ENCODE results near the gene NUP210L. TPM values are rescaled to one million over a fixed set of nuclear protein-coding genes. Genes with fewer than 3 reads are reported as not detected.

Gene NUP210L
- polyA plus RNA-seq, 2 of the 4 experiments (the other 2 are of a cell fraction) = not detected

Small RNA genes within 50 kb of the gene (small RNA-seq; reads per million reads assigned to genes)
- gene MIR190B = 0.95 to 84.9 (median 61.8) reads per million in 6 experiments
- gene MIR5698 = 0 reads per million in 6 experiments
- 0 to 2.3 (median 0) reads per million in 6 experiments for gene MIR6737
- gene RNU6-179P = 0 reads per million in 6 experiments

Other genes with a start within 250 kb of the NUP210L start
- 4.9 and 11.5 TPM in 2 replicates for gene GATAD2B, start 232.1 kb downstream of the NUP210L start, polyA plus RNA-seq (2011; rRNA removed)
- gene GATAD2B, start 232.1 kb downstream of the NUP210L start, polyA plus RNA-seq (2017; fragmentation: RNase III; extraction: RNeasy Plus Mini Kit Qiagen cat#74134 plus additional on column Dnase treatment) = 7.2 to 8.9 TPM (median 8.2 TPM) in 3 replicates
- 18.7 and 24.1 TPM in 2 replicates for gene DENND4B, start 208.4 kb downstream of the NUP210L start, polyA plus RNA-seq (2011; rRNA removed)
- gene DENND4B, start 208.4 kb downstream of the NUP210L start, polyA plus RNA-seq (2017; fragmentation: RNase III; extraction: RNeasy Plus Mini Kit Qiagen cat#74134 plus additional on column Dnase treatment) = 37.0 to 44.0 TPM (median 43.3 TPM) in 3 replicates
- 19.7 and 23.9 TPM in 2 replicates for gene CRTC2, start 196.5 kb downstream of the NUP210L start, polyA plus RNA-seq (2011; rRNA removed)
- gene CRTC2, start 196.5 kb downstream of the NUP210L start, polyA plus RNA-seq (2017; fragmentation: RNase III; extraction: RNeasy Plus Mini Kit Qiagen cat#74134 plus additional on column Dnase treatment) = 19.1 to 22.3 TPM (median 21.6 TPM) in 3 replicates
- gene SLC39A1, start 191.5 kb downstream of the NUP210L start, polyA plus RNA-seq (2011; rRNA removed) = 80.6 and 90.8 TPM in 2 replicates
- 95.6 to 108 TPM (median 104 TPM) in 3 replicates for gene SLC39A1, start 191.5 kb downstream of the NUP210L start, polyA plus RNA-seq (2017; fragmentation: RNase III; extraction: RNeasy Plus Mini Kit Qiagen cat#74134 plus additional on column Dnase treatment)
- 14.3 and 18.0 TPM in 2 replicates for gene CREB3L4, start 187.2 kb downstream of the NUP210L start, polyA plus RNA-seq (2011; rRNA removed)
- gene CREB3L4, start 187.2 kb downstream of the NUP210L start, polyA plus RNA-seq (2017; fragmentation: RNase III; extraction: RNeasy Plus Mini Kit Qiagen cat#74134 plus additional on column Dnase treatment) = 6.5 to 11.7 TPM (median 10.1 TPM) in 3 replicates
- gene JTB, start 177.4 kb downstream of the NUP210L start, polyA plus RNA-seq (2011; rRNA removed) = 162 and 178 TPM in 2 replicates
- gene JTB, start 177.4 kb downstream of the NUP210L start, polyA plus RNA-seq (2017; fragmentation: RNase III; extraction: RNeasy Plus Mini Kit Qiagen cat#74134 plus additional on column Dnase treatment) = 103 to 106 TPM (median 103 TPM) in 3 replicates
- gene RAB13, start 168.7 kb downstream of the NUP210L start, polyA plus RNA-seq (2011; rRNA removed) = 74.7 and 90.9 TPM in 2 replicates
- 150 to 162 TPM (median 160 TPM) in 3 replicates for gene RAB13, start 168.7 kb downstream of the NUP210L start, polyA plus RNA-seq (2017; fragmentation: RNase III; extraction: RNeasy Plus Mini Kit Qiagen cat#74134 plus additional on column Dnase treatment)
- 4,831 and 9,152 TPM in 2 replicates for gene RPS27, start 164.3 kb downstream of the NUP210L start, polyA plus RNA-seq (2011; rRNA removed)
- 5,586 to 6,202 TPM (median 5,748 TPM) in 3 replicates for gene RPS27, start 164.3 kb downstream of the NUP210L start, polyA plus RNA-seq (2017; fragmentation: RNase III; extraction: RNeasy Plus Mini Kit Qiagen cat#74134 plus additional on column Dnase treatment)
- 300 and 618 TPM in 2 replicates for gene TPM3, start 37.0 kb upstream of the NUP210L start, polyA plus RNA-seq (2011; rRNA removed)
- gene TPM3, start 37.0 kb upstream of the NUP210L start, polyA plus RNA-seq (2017; fragmentation: RNase III; extraction: RNeasy Plus Mini Kit Qiagen cat#74134 plus additional on column Dnase treatment) = 495 to 510 TPM (median 500 TPM) in 3 replicates
- gene CFAP141, start 51.3 kb upstream of the NUP210L start, polyA plus RNA-seq (2011; rRNA removed) = not detected in 2 replicates
- gene CFAP141, start 51.3 kb upstream of the NUP210L start, polyA plus RNA-seq (2017; fragmentation: RNase III; extraction: RNeasy Plus Mini Kit Qiagen cat#74134 plus additional on column Dnase treatment) = 0.37 TPM in 1 of 3 replicates, not detected in the others
- 137 and 169 TPM in 2 replicates for gene UBAP2L, start 65.9 kb upstream of the NUP210L start, polyA plus RNA-seq (2011; rRNA removed)
- gene UBAP2L, start 65.9 kb upstream of the NUP210L start, polyA plus RNA-seq (2017; fragmentation: RNase III; extraction: RNeasy Plus Mini Kit Qiagen cat#74134 plus additional on column Dnase treatment) = 155 to 169 TPM (median 159 TPM) in 3 replicates
- gene HAX1, start 117.6 kb upstream of the NUP210L start, polyA plus RNA-seq (2011; rRNA removed) = 123 and 130 TPM in 2 replicates
- 75.2 to 83.8 TPM (median 78.4 TPM) in 3 replicates for gene HAX1, start 117.6 kb upstream of the NUP210L start, polyA plus RNA-seq (2017; fragmentation: RNase III; extraction: RNeasy Plus Mini Kit Qiagen cat#74134 plus additional on column Dnase treatment)
- not detected in 2 replicates for gene AQP10, start 166.0 kb upstream of the NUP210L start, polyA plus RNA-seq (2011; rRNA removed)
- gene AQP10, start 166.0 kb upstream of the NUP210L start, polyA plus RNA-seq (2017; fragmentation: RNase III; extraction: RNeasy Plus Mini Kit Qiagen cat#74134 plus additional on column Dnase treatment) = not detected in 3 replicates
- gene ATP8B2, start 170.5 kb upstream of the NUP210L start, polyA plus RNA-seq (2011; rRNA removed) = 12.7 and 17.2 TPM in 2 replicates
- gene ATP8B2, start 170.5 kb upstream of the NUP210L start, polyA plus RNA-seq (2017; fragmentation: RNase III; extraction: RNeasy Plus Mini Kit Qiagen cat#74134 plus additional on column Dnase treatment) = 13.2 to 17.6 TPM (median 17.5 TPM) in 3 replicates